NCI-H1694 (cell line): Measurements from ENCODE around the gene HPCA.
"Not testable (repeated sequence)": the region's sequence is repeated elsewhere in the genome, so short reads cannot be mapped to it uniquely, and the experiment has no call there.

Experiments used
- DNase-seq: peaks from one replicate; lab custom pipeline; 2025; lab: John Stamatoyannopoulos, UW

The HPCA gene

DNA sequence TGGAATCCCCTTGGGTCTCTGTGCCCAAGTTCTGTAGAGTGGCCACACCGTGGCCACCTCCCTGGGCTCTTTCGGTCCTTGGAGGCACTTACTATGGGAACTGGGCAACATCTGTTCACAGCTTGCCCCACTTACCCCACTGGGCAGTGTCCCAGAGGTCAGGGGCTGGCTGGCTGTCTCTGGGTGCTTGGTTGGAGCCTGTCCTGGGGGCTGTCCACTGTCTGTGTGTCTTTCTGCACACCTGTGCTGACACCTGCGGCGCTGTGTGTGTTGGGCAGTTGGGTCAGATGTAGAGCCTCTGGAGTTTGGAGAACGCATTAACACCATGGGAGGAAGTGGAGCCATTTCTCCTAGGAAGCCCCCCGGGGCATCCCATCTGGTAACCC lies 16.2 kb downstream of the HPCA start:
- DNase-seq = no peak

DNA sequence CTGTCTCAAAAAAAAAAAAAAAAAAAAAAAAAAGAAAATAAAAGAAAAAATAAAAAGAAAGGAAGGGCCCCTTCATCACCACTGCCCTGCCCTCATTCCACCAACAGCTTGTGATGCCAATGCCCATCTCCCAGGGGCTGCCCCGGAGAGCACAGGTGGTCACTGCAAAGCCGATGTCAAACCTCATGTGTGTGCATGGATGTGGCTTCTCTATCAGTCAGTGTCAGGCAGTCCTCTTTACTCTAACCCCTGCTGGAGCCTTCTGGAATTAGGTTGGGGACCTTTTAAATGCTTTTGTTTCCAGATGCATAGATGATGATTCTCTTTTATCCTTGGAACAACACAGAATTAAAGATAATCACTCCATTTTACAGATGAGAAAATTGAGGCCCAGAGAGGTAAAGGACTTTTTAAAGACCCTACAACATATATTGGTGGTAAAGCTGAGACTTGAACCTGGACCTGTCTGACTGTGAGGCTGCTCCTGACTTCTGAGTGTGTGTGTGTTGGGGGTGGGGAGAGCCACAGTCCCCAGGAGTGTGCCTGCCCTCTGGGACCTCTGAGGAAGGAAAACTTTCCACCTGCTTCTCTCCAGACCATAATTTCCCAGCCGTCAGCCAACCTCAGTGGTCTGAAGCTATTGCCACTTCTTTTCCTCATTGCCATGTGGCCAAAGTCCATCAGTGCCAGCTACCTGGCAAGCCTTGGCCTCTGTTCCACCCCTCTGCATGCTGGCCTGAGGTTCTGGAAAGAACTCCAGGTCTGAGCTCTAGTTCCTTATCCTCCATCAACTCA lies 17.9 kb downstream of the HPCA start:
- no peak for DNase-seq

DNA sequence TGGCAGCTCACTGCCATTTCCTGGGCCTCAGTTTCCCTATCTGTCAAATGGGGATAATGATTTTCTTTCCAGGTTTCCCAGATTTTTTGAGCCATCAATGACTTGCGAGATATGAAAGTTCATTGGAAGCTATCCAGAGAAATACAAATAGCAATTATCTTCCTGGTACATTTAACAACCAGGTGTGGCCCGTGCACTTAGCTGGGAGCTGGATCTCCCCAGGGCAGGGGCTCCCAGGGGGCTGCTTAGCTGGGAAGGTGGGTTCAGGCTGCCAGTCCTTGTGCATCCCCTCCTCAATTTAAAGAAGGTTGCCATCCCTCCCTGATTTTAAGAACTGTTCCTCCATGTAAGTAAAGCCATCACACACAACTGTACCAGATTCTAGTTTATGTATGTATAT lies 18.5 kb downstream of the HPCA start:
- DNase-seq = no peak

DNA sequence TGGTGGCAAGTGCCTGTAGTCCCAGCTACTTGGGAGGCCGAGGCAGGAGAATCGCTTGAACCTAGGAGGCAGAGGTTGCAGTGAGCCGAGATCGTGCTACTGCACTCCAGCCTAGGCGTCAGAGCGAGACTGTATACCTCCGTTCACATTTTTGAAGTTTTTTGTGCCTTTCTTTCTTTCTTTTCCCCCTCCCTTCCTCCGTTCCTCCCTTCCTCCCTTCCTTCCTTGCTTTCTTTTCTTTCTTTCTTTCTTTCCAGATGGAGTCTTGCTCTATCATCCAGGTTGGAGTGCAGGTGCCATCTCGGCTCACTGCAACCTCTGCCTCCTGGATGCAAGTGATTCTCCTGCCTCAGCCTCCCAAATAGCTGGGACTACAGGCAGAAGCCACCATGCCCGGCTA lies 19.3 kb downstream of the HPCA start:
- DNase-seq = not testable (repeated sequence)

DNA sequence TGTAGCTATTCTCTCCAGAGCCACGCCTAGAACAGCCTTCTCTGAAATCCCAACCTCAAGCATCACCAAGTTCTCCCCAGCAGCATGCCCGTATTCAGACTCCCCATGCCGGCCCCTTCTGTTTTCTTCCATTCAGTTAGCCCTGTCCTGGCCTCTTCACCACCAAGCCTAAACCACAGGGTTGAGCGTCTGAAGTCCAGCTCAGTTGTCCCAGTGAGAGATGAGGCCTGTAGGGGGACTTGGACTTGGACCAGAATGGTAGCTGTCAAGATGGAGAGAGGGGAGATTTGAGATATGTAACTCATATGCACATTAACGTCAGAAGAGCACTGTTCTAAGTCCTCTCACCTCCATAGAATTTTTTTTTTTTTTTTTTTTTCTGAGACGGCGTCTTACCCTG lies 20.4 kb downstream of the HPCA start:
- DNase-seq = no peak

DNA sequence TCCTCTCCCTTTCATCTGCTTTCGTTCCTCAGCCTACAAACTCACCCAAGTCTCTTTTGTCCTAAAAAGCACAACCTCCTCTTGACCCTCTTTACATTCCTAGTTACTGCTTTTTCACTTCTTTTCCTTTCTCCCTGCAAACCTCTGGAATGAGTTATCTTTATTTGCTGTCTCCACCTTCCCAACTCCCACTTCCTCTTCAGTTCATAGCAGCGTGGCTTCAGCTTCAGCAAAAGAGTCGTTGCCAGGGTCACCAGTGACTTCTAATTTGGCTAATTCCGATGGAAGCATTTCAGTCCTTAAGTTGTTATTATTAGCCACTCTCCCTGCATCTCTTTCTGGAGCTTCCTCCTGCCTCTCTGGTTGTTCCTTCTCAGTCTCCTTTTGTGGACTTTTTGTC lies 21.1 kb downstream of the HPCA start:
- DNase-seq = no peak

DNA sequence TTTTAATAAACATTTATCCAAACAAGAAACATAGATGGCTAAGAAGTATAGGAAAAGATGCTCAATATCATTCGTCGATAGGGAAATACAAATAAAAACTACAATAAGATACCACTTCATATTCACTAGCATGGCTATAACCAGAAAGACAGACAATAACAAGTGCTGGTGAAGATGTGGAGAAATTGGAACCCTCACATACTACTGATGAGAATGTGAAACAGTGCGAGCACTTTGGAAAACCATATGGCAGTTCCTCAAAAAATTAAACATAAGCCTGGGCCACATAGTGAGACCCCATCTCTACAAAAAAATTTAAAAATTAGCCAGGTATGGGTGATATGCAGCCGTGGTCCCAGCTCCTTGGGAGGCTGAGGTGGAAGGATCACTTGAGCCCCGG lies 24.0 kb downstream of the HPCA start:
- no peak for DNase-seq

DNA sequence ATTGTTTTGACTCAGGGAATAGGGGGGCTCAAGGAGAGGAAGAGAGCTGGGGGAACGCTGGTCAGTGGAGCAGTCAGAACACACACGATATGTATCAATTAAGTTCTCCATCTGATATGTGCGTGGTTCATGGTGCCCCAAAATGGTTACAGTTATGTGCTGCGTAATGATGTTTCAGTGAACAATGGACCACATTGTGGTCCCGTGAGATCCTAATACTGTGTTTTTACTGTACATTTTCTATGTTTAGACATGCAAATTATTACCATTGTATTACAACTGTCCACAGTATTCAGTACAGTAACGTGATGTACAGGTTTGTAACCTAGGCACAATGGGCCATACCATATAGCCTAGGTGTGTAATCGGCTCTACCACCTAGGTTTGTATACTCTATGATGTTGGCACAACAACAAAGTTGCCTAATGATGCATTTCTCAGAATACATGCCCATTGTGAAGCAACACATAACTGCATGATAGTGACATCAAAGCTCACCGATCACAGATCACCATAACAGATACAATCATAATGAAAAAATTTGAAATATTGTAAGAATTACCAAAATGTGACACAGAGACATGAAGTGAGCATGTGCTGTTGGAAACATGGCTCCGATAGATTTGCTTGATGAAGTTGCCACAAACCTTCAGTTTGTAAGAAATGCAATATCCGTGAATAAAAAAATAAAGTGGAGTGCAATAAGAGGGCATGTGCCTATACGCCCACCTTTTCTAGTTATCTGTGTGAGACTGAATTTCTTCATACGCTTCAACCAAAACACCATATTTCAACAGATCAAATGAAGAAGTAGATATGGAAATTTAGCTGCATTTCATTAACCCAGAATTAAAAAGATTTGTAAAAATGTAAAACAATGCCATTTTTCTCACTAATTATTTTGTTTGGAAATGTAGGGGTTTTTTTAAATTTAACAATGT lies 29.7 kb downstream of the HPCA start:
- no peak for DNase-seq

DNA sequence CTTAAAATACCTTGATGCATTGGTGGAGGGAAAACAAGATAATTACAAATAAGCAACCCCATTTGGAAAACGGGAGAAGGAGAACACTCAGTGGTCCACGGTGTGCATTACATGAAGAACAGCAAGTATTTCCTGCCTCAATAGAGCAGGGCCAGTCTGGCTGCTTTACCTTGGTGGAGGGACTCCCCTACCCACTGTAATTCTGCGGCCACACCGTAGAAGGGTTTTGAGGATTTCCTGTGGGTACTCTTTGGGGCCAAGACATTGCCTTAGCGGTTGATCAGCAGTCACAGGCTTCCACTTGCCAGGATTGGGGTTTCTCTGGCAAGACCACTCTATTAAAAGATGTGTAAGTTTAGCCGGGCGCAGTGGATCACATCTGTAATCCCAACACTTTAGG lies 31.2 kb downstream of the HPCA start:
- DNase-seq = no peak

DNA sequence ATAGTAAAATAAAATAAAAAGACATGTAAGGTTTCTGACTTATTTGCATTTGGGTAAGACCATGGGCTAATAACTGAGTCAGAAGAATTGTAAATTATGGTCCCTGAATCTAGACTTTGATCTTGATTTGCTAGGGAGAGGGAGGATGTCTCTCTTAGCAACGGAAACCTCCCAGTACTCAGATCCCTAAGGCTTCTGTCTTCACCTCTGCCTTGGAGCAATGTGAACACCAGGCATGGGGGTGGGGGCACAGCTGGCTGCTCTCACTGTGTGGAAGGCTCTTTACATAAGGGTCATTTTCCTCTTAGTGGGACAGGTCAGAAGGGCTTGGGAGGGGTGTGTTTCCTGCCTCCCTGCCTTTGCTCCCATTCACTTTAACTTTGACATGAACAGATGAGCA lies 31.9 kb downstream of the HPCA start:
- DNase-seq = no peak

DNA sequence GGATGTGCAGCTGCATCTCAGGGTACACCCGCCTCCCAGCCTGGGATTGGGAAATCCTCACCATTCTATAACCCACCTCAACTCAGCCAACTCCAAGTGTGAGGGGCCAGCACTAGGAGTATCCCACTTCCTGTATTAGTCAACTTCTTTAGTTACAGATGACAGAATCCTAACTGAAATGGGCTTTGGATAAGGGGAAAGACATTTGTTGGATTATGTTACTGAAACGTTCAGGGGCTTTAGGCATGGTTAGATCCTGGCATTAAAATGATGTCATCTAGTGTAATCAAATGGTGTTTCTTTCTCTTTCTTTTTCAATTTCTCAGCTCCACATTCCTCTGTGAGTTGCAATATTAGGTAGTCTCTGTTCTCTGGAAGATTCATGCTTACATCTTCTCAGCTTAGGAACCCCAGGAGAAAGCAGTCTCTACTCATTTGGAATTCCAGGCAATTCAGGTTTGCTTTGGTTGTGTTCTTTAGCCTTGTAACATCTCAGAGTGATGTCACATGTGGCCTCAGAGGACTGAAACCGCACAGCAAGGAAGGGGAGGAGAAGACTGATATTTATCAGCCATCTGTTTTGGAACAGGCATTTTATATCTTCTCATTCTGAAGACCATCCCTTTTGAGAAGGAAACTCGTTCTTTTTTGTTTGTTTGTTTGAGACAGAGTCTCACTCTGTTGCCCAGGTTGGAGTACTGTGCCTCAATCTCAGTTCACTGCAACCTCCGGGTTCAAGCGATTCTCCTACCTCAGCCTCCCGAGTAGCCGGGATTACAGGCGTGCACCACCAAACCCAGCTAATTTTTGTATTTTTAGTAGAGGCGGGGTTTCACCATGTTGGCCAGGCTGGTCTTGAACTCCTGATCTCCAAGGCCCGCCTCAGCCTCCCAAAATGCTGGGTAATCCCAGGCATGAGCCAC lies 33.8 kb downstream of the HPCA start:
- DNase-seq = no peak

DNA sequence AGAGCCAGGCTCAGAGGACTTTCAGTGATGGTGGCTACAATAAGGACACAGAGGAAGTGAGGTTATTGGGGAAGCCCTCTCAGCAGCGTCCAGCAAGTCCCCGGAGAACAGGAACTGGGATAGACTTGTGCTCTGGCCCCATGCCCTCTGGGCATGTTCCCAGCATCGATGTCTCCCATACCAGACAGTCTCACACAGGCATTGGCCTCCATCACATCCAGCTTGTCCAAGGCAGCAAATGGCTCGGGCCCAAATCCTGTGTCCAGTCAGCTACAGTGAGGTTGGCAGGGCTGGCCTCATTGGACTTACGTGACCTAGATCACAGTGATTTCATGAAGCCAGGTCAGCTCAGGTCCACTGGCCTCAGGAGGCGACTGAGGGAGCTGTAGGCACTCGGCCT lies 34.5 kb downstream of the HPCA start:
- DNase-seq = no peak

DNA sequence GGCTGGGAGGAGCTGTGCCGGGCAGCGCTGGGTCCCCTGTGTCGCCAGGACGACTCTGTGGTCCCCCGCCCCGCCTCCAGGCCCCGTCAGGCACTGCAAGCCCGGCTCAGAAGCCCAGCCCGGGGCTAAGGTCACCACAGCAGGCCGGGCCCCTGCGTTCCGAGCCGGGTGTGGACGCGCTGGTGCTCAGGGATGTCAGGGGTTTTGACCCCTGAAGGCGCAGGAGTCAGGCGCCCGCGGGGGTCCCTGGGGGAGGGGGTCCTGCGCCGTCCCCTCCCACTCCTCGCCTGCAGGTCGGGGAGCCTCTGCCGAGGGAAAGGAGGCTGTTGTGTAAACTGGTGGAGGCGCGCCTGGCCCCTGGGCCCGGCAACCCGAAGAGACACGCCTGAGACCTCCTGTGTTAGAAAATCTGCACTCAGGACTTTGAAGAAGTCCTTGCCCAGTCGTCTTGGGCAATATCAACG lies 38.6 kb downstream of the HPCA start:
- no peak for DNase-seq

DNA sequence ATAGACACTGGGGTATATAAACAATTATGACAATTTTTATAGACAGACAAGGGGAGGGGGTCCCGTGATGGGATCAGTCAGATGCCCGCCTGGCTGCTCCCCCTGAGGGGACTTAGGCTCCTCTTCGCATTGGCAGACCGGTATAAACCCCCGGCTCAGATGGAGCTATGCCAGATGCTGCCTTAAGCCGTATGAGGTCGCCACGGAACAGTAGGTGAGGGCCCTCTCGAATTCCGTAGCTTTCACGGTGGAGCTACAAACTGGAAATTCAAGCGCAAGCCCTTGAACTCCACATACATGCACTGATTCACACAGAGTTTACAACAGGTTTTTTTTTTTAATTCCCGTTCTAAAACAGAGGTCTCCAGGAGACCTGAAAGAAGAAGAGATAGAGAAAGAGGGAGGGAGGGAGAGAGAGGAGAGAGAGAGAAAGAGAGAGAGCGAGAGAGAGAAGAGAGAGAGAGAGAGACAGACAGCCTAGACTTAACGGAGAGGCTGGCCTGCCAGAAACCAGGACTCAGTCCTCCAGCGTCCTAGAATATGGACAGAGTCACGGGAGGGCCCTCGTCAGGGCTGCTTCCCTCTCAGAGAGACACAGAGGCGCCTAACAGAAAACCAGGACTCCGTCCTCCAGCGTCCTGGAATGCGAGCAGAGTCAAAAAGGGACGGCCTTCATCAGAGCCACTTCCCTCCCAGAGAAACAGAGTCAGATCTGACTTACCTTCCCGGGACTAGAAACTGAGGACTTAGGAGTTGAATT lies 39.3 kb downstream of the HPCA start:
- DNase-seq = no peak

DNA sequence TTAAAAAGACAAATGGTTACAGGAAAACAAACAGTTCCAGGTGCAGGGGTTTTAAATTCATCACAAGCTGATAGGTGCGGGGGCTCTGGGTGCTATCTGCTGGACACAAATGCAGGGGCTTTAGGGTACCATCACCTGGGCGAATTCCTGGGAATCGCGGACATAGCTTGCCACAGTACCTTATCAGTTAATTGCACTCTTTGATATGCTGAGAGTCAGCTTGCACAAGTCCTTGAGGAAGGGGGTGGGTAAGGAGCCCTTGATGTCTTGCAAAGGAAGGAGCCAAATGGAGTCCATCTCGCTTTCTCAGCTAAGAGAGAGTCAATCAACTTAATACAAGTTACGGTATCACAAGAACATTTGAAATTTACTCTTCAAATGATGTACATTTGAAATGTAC lies 40.3 kb downstream of the HPCA start:
- DNase-seq = no peak

DNA sequence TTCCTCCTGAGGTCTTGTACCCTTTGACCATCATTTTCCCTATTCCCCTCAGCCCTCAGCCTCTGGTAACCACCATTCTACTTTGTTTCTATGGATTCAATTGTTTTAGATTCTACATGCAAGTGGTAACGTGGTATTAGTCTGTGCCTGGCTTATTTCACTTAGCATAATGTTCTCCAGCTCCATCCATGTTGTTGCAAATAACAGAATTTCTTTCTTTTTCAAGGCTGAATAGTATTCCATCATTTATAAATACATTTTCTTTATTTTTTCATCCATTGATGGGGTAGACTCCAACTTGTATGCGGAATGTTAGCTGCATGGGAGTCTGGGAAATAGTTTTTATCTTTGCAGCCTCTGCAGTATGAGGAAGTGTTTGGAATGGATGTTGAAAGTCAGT lies 41.1 kb downstream of the HPCA start:
- DNase-seq = no peak

DNA sequence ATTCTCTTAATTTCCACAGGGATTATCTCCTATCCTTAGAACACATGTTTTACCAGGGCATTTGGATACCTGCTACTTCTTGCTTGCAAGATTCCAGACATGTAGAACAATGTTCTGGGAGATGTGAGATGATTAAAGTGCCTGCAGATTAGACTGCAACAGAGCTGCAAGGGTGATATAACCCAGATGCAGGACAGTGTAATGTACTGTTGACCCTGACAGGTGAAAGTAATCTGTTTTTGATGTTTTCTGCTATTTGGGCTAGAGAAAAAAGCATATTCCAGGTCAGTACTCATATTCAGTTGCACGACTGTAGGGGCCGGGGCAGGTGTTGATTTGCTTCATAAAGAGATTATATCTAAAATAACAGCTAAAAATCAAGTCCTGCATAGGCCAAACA lies 42.0 kb downstream of the HPCA start:
- no peak for DNase-seq

DNA sequence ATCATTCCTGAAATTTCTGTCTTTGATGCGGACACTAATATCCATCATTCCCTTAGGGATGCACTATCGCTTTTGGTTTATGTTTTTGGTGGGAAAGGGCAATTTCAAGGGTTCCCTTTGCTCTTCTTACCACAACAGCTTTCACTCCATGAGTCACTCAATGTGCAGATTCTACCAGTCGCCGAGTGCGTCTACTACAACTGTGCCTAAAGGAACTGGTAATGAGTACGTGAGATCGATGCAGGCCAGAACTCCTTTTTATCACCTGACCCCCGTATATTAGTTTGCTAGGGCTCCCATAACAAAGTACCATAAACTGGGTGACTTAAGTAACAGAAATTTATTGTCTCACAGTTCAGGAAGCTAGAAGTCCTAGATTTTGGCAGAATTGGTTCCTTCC lies 42.4 kb downstream of the HPCA start:
- no peak for DNase-seq

DNA sequence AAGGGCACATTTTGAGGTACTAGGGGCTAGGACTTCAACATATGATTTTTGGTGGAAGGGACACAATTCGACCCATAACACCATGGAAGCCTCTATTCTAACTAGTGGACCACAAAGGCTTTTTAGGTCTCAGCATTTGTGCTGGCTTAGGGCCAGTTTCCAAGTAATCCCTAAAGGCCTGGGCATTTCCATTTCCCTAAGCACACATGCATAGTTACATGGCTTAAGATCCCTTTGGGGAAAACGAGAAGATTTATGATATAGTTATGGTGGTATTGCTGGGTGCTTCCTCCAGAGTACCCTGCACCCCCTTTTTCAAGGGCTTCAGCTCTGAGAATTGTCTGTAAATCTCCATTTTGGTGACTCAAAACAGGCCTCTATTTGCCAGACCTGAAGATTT lies 43.1 kb downstream of the HPCA start:
- no peak for DNase-seq

DNA sequence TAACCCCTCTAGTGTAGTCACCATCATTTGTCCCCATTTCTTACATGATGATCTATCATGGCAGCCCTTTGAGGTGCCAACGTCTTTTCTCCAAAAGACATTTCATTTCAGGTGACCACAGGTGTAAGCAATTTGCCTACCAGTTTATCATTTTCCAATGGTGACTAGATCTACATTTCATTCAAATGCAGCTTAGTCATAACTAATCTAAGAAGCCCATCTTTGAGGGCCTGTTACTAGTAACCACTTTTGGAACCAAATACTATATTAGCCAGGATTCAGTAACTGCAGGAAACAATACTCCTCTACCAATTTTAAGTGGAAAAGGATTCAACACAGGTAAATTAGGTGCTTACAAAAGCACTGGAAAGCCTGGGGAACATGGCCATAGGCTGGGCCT lies 45.5 kb downstream of the HPCA start:
- DNase-seq = no peak

DNA sequence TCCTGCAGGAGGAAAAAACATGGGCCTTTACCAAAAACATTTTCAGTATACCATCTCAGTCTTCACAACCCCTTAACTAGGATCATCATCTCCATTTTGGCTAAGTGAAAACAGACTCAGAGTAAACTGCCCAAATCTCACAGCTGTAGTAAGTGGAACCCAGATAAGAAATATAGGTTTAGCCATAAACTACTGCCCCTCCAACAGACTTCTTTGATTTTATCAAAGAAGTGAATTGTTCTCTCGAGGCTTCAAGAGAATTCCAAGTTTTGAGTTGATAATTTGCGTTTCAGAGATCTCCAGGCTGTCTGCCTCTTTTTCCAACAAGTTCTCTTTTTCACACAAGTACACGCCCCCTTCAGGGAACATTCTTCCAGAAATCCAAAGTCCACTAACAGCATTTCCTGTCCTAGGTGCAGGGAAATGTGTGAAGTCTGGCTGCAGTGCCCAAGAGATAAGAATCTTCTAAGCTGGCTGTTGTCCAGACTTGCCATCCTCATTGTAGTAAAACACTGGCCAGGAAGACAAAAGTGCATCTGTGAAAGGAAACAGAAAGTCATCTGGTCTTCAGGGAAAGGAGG lies 47.5 kb downstream of the HPCA start:
- DNase-seq = no peak
